Immature natural killer cell (primary cell): ENCODE data around the gene SPHK1. TPM values are rescaled to one million over a fixed set of nuclear protein-coding genes. Genes with fewer than 3 reads are reported as not detected.

Source experiments
- DNase-seq, 3 donors: peaks; one replicate each; pipeline ENCODE4 v3.0.0; 2022; ENCODE audit warnings: mixed read lengths in 1 of 3
- H3K27ac Mint-ChIP-seq, 6 donors: one replicate each; pipeline ENCODE4 v1.8.0; 2020; ENCODE audit warnings: mixed read lengths in 6 of 6, mild to moderate bottlenecking in 5 of 6, inconsistent platforms in 4 of 6, moderate library complexity in 3 of 6
- H3K27me3 Mint-ChIP-seq, 3 donors: one replicate each; pipeline ENCODE4 v1.8.0; 2020 to 2021; ENCODE audit warnings: low read depth in 3 of 3, mild to moderate bottlenecking in 3 of 3, mixed read lengths in 3 of 3, moderate library complexity in 3 of 3, inconsistent platforms in 1 of 3
- H3K36me3 Mint-ChIP-seq, 3 donors: one replicate each; pipeline ENCODE4 v1.8.0; 2020; ENCODE audit warnings: mixed read lengths in 3 of 3, inconsistent platforms in 2 of 3, mild to moderate bottlenecking in 2 of 3
- H3K4me1 Mint-ChIP-seq, 2 donors: one replicate each; pipeline ENCODE4 v1.8.0; 2020; ENCODE audit warnings: inconsistent platforms in 2 of 2, mild to moderate bottlenecking in 2 of 2, mixed read lengths in 2 of 2, moderate library complexity in 1 of 2
- H3K4me3 Mint-ChIP-seq, 5 donors: one replicate each; pipeline ENCODE4 v1.8.0; 2020; ENCODE audit warnings: mild to moderate bottlenecking in 5 of 5, mixed read lengths in 5 of 5, inconsistent platforms in 3 of 5, moderate library complexity in 3 of 5
- H3K9me3 Mint-ChIP-seq, 6 donors: one replicate each; pipeline ENCODE4 v1.8.0; 2020; ENCODE audit warnings: mild to moderate bottlenecking in 6 of 6, mixed read lengths in 6 of 6, inconsistent platforms in 4 of 6, moderate library complexity in 3 of 6
- polyA plus RNA-seq, 3 donors: library from polyadenylated mRNA; unstranded; fragments of 300-500 nt; fragmentation: Illumina TruSeq; gene quantifications; one replicate each; pipeline ENCODE4 v1.2.3, GENCODE V29; 2021

The SPHK1 gene
- polyA plus RNA-seq, 3 donors from 2014 or later: 3.3 to 7.6 (median 6.5) TPM

GRCh38 chr17:76427501-76428231, 43.3 kb downstream of the SPHK1 start:
- Mint-ChIP-seq H3K4me1 (peaks cover 4 to 16% of the 10 kb centered on the region in 2 donors), H3K27me3 (peaks cover 1 to 3% (median 2%) of the 10 kb centered on the region in 3 donors), H3K27ac (peak overlapping the region in 1 of 6 donors; percentile 6), H3K4me3 (no peak overlapping the region), H3K36me3 (peaks cover 0 to 3% (median 0%) of the 10 kb centered on the region in 3 donors), H3K9me3 (no peaks in the 10 kb centered on the region)
- DNase-seq: no peak

GRCh38 chr17:76428511-76428910, 44.1 kb downstream of the SPHK1 start:
- H3K36me3 Mint-ChIP-seq: no peaks in the 10 kb centered on the region
- peaks cover 0 to 2% (median 1%) of the 10 kb centered on the region in 3 donors for H3K27me3 Mint-ChIP-seq
- DNase-seq: no peak
- H3K4me3 Mint-ChIP-seq: no peak overlapping the region
- H3K9me3 Mint-ChIP-seq: no peaks in the 10 kb centered on the region
- no peak overlapping the region for H3K27ac Mint-ChIP-seq
- H3K4me1 Mint-ChIP-seq: peaks cover 2 to 18% of the 10 kb centered on the region in 2 donors

GRCh38 chr17:76431509-76431908, 47.1 kb downstream of the SPHK1 start:
- no peak for DNase-seq
- H3K27ac Mint-ChIP-seq: no peak overlapping the region
- H3K4me3 Mint-ChIP-seq: no peak overlapping the region
- peaks cover 6 to 21% of the 10 kb centered on the region in 2 donors for H3K4me1 Mint-ChIP-seq
- H3K36me3 Mint-ChIP-seq: no peaks in the 10 kb centered on the region
- H3K9me3 Mint-ChIP-seq: no peaks in the 10 kb centered on the region
- H3K27me3 Mint-ChIP-seq: peaks cover 0 to 1% (median 0%) of the 10 kb centered on the region in 3 donors

- Mint-ChIP-seq H3K36me3 (no peaks in the 10 kb centered on the region), H3K4me1 (peaks cover 7 to 23% of the 10 kb centered on the region in 2 donors), H3K27ac (no peak overlapping the region), H3K27me3 (peaks cover 0 to 1% (median 0%) of the 10 kb centered on the region in 3 donors), H3K4me3 (no peak overlapping the region), H3K9me3 (no peaks in the 10 kb centered on the region)
- DNase-seq: no peak
Measured at GRCh38 chr17:76432004-76432403, 47.6 kb downstream of the SPHK1 start.

GRCh38 chr17:76432712-76433336, 48.4 kb downstream of the SPHK1 start:
- no peak for DNase-seq
- H3K9me3 Mint-ChIP-seq: no peaks in the 10 kb centered on the region
- peaks cover 7 to 26% of the 10 kb centered on the region in 2 donors for H3K4me1 Mint-ChIP-seq
- H3K36me3 Mint-ChIP-seq: no peaks in the 10 kb centered on the region
- peaks cover 0 to 1% (median 0%) of the 10 kb centered on the region in 3 donors for H3K27me3 Mint-ChIP-seq
- no peak overlapping the region for H3K4me3 Mint-ChIP-seq
- H3K27ac Mint-ChIP-seq: no peak overlapping the region

GRCh38 chr17:76433693-76434092, 49.3 kb downstream of the SPHK1 start:
- no peaks in the 10 kb centered on the region for H3K27me3 Mint-ChIP-seq
- DNase-seq: no peak
- no peak overlapping the region for H3K27ac Mint-ChIP-seq
- H3K36me3 Mint-ChIP-seq: peaks cover 0 to under 1% (median 0%) of the 10 kb centered on the region in 3 donors
- H3K4me3 Mint-ChIP-seq: no peak overlapping the region
- peaks cover 7 to 29% of the 10 kb centered on the region in 2 donors for H3K4me1 Mint-ChIP-seq
- H3K9me3 Mint-ChIP-seq: no peaks in the 10 kb centered on the region

GRCh38 chr17:76434870-76435269, 50.5 kb downstream of the SPHK1 start:
- Mint-ChIP-seq H3K27me3 (no peaks in the 10 kb centered on the region), H3K9me3 (no peaks in the 10 kb centered on the region), H3K36me3 (peaks cover 0 to 4% (median 0%) of the 10 kb centered on the region in 3 donors), H3K27ac (peak overlapping the region in 1 of 6 donors; percentile 27), H3K4me1 (peaks cover 18 to 35% of the 10 kb centered on the region in 2 donors), H3K4me3 (no peak overlapping the region)
- DNase-seq: no peak

- Mint-ChIP-seq H3K27me3 (no peaks in the 10 kb centered on the region), H3K27ac (no peak overlapping the region), H3K4me3 (no peak overlapping the region), H3K36me3 (peaks cover 0 to 4% (median 0%) of the 10 kb centered on the region in 3 donors), H3K4me1 (peaks cover 21 to 35% of the 10 kb centered on the region in 2 donors), H3K9me3 (no peaks in the 10 kb centered on the region)
- no peak for DNase-seq
Measured at GRCh38 chr17:76435751-76436150, 51.3 kb downstream of the SPHK1 start.

Other genes starting within 250 kb of the SPHK1 start
- gene FOXJ1, start 243.4 kb upstream of the SPHK1 start, polyA plus RNA-seq: not detected
- 1 to 10 TPM in 2 of 3 donors, under 1 TPM in 1; 0.69 to 3.0 (median 1.2) TPM for gene RNF157, start 144.1 kb upstream of the SPHK1 start, polyA plus RNA-seq
- gene UBALD2, start 119.3 kb upstream of the SPHK1 start, polyA plus RNA-seq: 1 to 10 TPM; 1.5 to 4.5 (median 3.9) TPM
- under 1 TPM in 1 of 3 donors, not detected in 2; 0.28 TPM for gene QRICH2, start 76.3 kb upstream of the SPHK1 start, polyA plus RNA-seq
- gene PRPSAP1, start 30.7 kb upstream of the SPHK1 start, polyA plus RNA-seq: 10 to 100 TPM; 59.8 to 87.6 (median 75.5) TPM
- gene UBE2O, start 68.5 kb downstream of the SPHK1 start, polyA plus RNA-seq: 10 to 100 TPM in 1 of 3 donors, 1 to 10 TPM in 1, under 1 TPM in 1; 0.19 to 14.3 (median 5.2) TPM
- under 1 TPM in 1 of 3 donors, not detected in 2; 0.34 TPM for gene AANAT, start 83.0 kb downstream of the SPHK1 start, polyA plus RNA-seq
- gene RHBDF2, start 116.8 kb downstream of the SPHK1 start, polyA plus RNA-seq: 10 to 100 TPM; 19.3 to 90.5 (median 23.6) TPM
- under 1 TPM in 2 of 3 donors, not detected in 1; 0.09 to 0.41 TPM for gene CYGB, start 153.1 kb downstream of the SPHK1 start, polyA plus RNA-seq
- gene PRCD, start 155.4 kb downstream of the SPHK1 start, polyA plus RNA-seq: 1 to 10 TPM; 2.8 to 5.3 (median 3.1) TPM
- gene ST6GALNAC2, start 201.3 kb downstream of the SPHK1 start, polyA plus RNA-seq: under 1 TPM in 1 of 3 donors, not detected in 2; 0.24 TPM